ENCODE data around the gene RASAL2. TPM values are rescaled to one million over a fixed set of nuclear protein-coding genes. Genes with fewer than 3 reads are reported as not detected.

The RASAL2 gene
- total RNA-seq, 1 experiment from 2014 or later = 31.6 TPM

- intact Hi-C loops (cut with micrococcal nuclease; ENCODE audit: unreplicated experiment) = no loop called here
- no peak for DNase-seq (ENCODE audit: low read depth, low spot score)
- Histone ChIP-seq H3K36me3 (ENCODE audit: control insufficient read depth, insufficient read depth, low read length) (no peaks in the 10 kb centered on the region), H3K9me3 (ENCODE audit: control insufficient read depth, insufficient read depth, low read depth, low read length) (no peaks in the 10 kb centered on the region), H3K27me3 (ENCODE audit: control insufficient read depth, insufficient read depth, low read length) (no peaks in the 10 kb centered on the region), H3K4me1 (ENCODE audit: control insufficient read depth, insufficient read depth, low read length) (no peaks in the 10 kb centered on the region), H3K4me3 (ENCODE audit: low read depth in 2 of 2, low read length in 2 of 2) (no peak overlapping the region), H3K27ac (ENCODE audit: low read length) (no peak overlapping the region)
- CTCF ChIA-PET = no interaction called here
- in situ Hi-C loops (cut with HindIII; ENCODE audit: low pct_unique_long_range_greater_than_20kb, low sequenced_read_pairs) = no loop called here
- no peak for ATAC-seq
- TF ChIP-seq POLR2AphosphoS5 (IDR thresholded peaks at IDR 0.05; ENCODE audit: low read depth, low read length) (no peak), TCF7L2 (IDR thresholded peaks at IDR 0.05; ENCODE audit: low read depth, low read length) (no peak), REST (IDR thresholded peaks at IDR 0.05; ENCODE audit: insufficient read depth in 1 of 2, low read depth in 2 of 2, low read length in 1 of 2) (no peak), SIN3A (IDR thresholded peaks at IDR 0.05; ENCODE audit: borderline replicate concordance, insufficient read depth, low read depth, low read length) (no peak), CTCF (IDR thresholded peaks at IDR 0.05) (no peak)
- POLR2A ChIA-PET = no interaction called here
- no TSS peak for BruUV-seq (replicated peaks)
Observed at GRCh38 chr1:178520803-178521202, 426.9 kb downstream of the RASAL2 start.

- no peak overlapping the region for H3K27ac ChIP-seq (ENCODE audit: low read length)
- no peaks in the 10 kb centered on the region for H3K36me3 ChIP-seq (ENCODE audit: control insufficient read depth, insufficient read depth, low read length)
- ChIA-PET CTCF (interaction anchor here (0.5 kb wide), 1 partner anchor 214 kb away, joined by 3 read pairs; no protein-coding TSS in a partner anchor), POLR2A (no interaction called here)
- TF ChIP-seq REST (IDR thresholded peaks at IDR 0.05; ENCODE audit: insufficient read depth in 1 of 2, low read depth in 2 of 2, low read length in 1 of 2) = no peak
- no peak for TF ChIP-seq CTCF (IDR thresholded peaks at IDR 0.05)
- TF ChIP-seq TCF7L2 (IDR thresholded peaks at IDR 0.05; ENCODE audit: low read depth, low read length) = no peak
- TF ChIP-seq SIN3A (IDR thresholded peaks at IDR 0.05; ENCODE audit: borderline replicate concordance, insufficient read depth, low read depth, low read length) = no peak
- TF ChIP-seq POLR2AphosphoS5 (IDR thresholded peaks at IDR 0.05; ENCODE audit: low read depth, low read length) = no peak
- ATAC-seq (no peak), DNase-seq (ENCODE audit: low read depth, low spot score) (no peak)
- in situ Hi-C loops (cut with HindIII; ENCODE audit: low pct_unique_long_range_greater_than_20kb, low sequenced_read_pairs) (no loop called here), intact Hi-C loops (cut with micrococcal nuclease; ENCODE audit: unreplicated experiment) (no loop called here)
- no TSS peak for BruUV-seq (replicated peaks)
- no peaks in the 10 kb centered on the region for H3K9me3 ChIP-seq (ENCODE audit: control insufficient read depth, insufficient read depth, low read depth, low read length)
- no peaks in the 10 kb centered on the region for H3K27me3 ChIP-seq (ENCODE audit: control insufficient read depth, insufficient read depth, low read length)
- no peak overlapping the region for H3K4me3 ChIP-seq (ENCODE audit: low read depth in 2 of 2, low read length in 2 of 2)
- H3K4me1 ChIP-seq (ENCODE audit: control insufficient read depth, insufficient read depth, low read length) = no peaks in the 10 kb centered on the region
Observed at GRCh38 chr1:178521241-178521640, 427.3 kb downstream of the RASAL2 start.
